Kidney (tissue), 22 donors: ENCODE results near the gene PCDHA7. TPM values are rescaled to one million over a fixed set of nuclear protein-coding genes. Genes with fewer than 3 reads are reported as not detected.
"Not testable (repeated sequence)": the region's sequence is repeated elsewhere in the genome, so short reads cannot be mapped to it uniquely, and the experiment has no call there.

ENCODE experiments used
- DNase-seq, 5 donors: peaks; one replicate each; pipeline ENCODE4 v3.0.0-alpha.2; 2013 to 2020
- FAIRE-seq: peaks from 2 replicates; lab custom pipeline; 2012; peaks lifted over from hg19 to GRCh38; lab: Jason Lieb, UNC
- H3K27ac ChIP-seq, 2 donors: one replicate each; pipeline ENCODE4 v1.7.0; 2013; ENCODE audit warnings: low read depth in 2 of 2, low read length in 2 of 2, inconsistent platforms in 1 of 2
- H3K27me3 ChIP-seq: one replicate; pipeline ENCODE4 v1.7.1; 2013; ENCODE audit warnings: low read length, inconsistent platforms; ENCODE audit not compliant: control insufficient read depth, insufficient read depth
- H3K36me3 ChIP-seq, 3 donors: one replicate each; pipeline versions ENCODE4 v1.7.0 to v1.7.1; 2013; ENCODE audit warnings: low read length in 3 of 3, control low read depth in 1 of 3, inconsistent platforms in 1 of 3; ENCODE audit not compliant: insufficient read depth in 3 of 3, control insufficient read depth in 2 of 3
- H3K4me1 ChIP-seq, 3 donors: one replicate each; pipeline versions ENCODE4 v1.7.0 to v1.7.1; 2013; ENCODE audit warnings: low read length in 3 of 3, inconsistent platforms in 1 of 3, low read depth in 1 of 3; ENCODE audit not compliant: control insufficient read depth in 2 of 3, insufficient read depth in 2 of 3
- H3K4me3 ChIP-seq, 3 donors: one replicate each; pipeline versions ENCODE4 v1.7.0 to v1.8.1; 2013; ENCODE audit warnings: low read length in 3 of 3, control low read depth in 1 of 3, inconsistent platforms in 1 of 3
- H3K9ac ChIP-seq, 3 donors: one replicate each; pipeline versions ENCODE4 v1.7.0 to v1.7.1; 2013; ENCODE audit warnings: low read length in 3 of 3, control low read depth in 1 of 3, inconsistent platforms in 1 of 3
- H3K9me3 ChIP-seq, 3 donors: one replicate each; pipeline versions ENCODE4 v1.7.0 to v1.7.1; 2013; ENCODE audit warnings: low read length in 3 of 3, control low read depth in 1 of 3, inconsistent platforms in 1 of 3; ENCODE audit not compliant: control insufficient read depth in 2 of 3, insufficient read depth in 1 of 3
- intact Hi-C: fragments of 100-400 bp; cut with DNase I; formaldehyde crosslinking; loops from one replicate; pipeline ENCODE4 v1.11.1; 2022
- long read RNA-seq, 10 donors: library from polyadenylated mRNA in 1 of 10; unstranded in 1 of 10; transcript quantifications; one replicate each; pipeline ENCODE4 v2.0.0 and lab custom pipeline, GENCODE V29; 2021 to 2026
- polyA plus RNA-seq: library from polyadenylated mRNA; stranded (reverse); fragments of 350-450 nt; fragmentation: Illumina TruSeq; extraction: RNeasy Lipid Tissue Mini Kit (QIAGEN cat#74804); gene quantifications from one replicate; pipeline ENCODE4 v1.2.3, GENCODE V29; 2014; ENCODE audit warnings: low read depth, low replicate concordance; ENCODE audit not compliant: insufficient read depth
- total RNA-seq: library from RNA; stranded (reverse); fragmentation: NEBNext Ultra II Directional; extraction: Animal tissue kit (Norgen Biotek cat#: 25700); gene quantifications from one replicate; pipeline ENCODE4 v1.2.1, GENCODE V29; 2021
- TF ChIP-seq, protein P1 (sequence below): IDR thresholded peaks from 3 replicates; pipeline ENCODE4 v1.5.1; 2012; ENCODE audit warnings: mild to moderate bottlenecking, moderate library complexity, borderline replicate concordance; ENCODE audit not compliant: insufficient read depth; ENCODE audit errors: extremely low read depth
- donor health status: control.
- donor health status: control.
- donor health status: control.
- donor health status: control.
- donor health status: control.
- donor health status: DM: yes; HTN: yes; CAD: no.
- donor health status: Normal renal cell carcinoma (clear cell type).

PCDHA7 gene
- total RNA-seq (1.1 TPM), polyA plus RNA-seq (0.62 TPM)
- long read RNA-seq, donor 1: 0 reads
- long read RNA-seq, donor 2, partial matches to known transcripts: 0 of 1 reads
- long read RNA-seq, donor 2, other reads (novel, unspliced or antisense): 0 of 1 reads
- long read RNA-seq, donor 3, partial matches to known transcripts: 0 of 1 reads
- long read RNA-seq, donor 3, other reads (novel, unspliced or antisense): 0 of 1 reads
- long read RNA-seq, donor 4: 0 reads
- long read RNA-seq, donor 5: 0 reads
- long read RNA-seq, donor 6: 0 reads
- long read RNA-seq, donor 7, partial matches to known transcripts: 0 of 2 reads
- long read RNA-seq, donor 7, other reads (novel, unspliced or antisense): 0 of 2 reads
- long read RNA-seq, donor 8: 0 reads
- long read RNA-seq, donor 9: 0 reads
- long read RNA-seq, donor 10: 0 reads

DNA sequence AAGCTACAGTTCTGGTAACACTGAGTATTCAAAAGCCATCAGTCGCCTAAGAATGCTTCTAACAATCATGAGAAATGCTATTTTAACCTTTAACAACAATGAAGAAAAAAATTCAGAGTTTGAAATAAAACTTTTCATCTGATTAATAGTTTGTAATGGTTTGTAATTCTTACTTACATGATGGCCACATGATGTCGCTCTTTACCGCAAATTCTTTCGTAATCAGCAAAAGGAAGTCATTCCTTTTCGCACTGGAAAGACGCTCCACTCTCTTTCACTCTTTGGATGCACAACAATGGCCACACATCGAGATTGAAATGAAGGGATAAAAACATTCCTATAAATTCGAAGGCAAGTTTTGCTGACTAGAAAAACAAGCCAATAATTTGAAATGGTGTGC, at the start of gene PCDHA7:
Gene PCDHA7, plus strand, starts transcription at position 277 of the 400 bp plus-strand sequence. Its CDS starts 115 bp downstream, at position 392.
- intact Hi-C loops: no loop called here
- peaks cover 0 to 13% (median 8%) of the 10 kb centered on the region in 3 donors for H3K9me3 ChIP-seq
- H3K9ac ChIP-seq: no peak within 1 kb of the TSS
- H3K27ac ChIP-seq: no peak within 1 kb of the TSS
- no peaks in the 10 kb centered on the region for H3K36me3 ChIP-seq
- H3K4me1 ChIP-seq: no peaks in the 10 kb centered on the region
- no peak for FAIRE-seq
- TF ChIP-seq, protein P1, sequence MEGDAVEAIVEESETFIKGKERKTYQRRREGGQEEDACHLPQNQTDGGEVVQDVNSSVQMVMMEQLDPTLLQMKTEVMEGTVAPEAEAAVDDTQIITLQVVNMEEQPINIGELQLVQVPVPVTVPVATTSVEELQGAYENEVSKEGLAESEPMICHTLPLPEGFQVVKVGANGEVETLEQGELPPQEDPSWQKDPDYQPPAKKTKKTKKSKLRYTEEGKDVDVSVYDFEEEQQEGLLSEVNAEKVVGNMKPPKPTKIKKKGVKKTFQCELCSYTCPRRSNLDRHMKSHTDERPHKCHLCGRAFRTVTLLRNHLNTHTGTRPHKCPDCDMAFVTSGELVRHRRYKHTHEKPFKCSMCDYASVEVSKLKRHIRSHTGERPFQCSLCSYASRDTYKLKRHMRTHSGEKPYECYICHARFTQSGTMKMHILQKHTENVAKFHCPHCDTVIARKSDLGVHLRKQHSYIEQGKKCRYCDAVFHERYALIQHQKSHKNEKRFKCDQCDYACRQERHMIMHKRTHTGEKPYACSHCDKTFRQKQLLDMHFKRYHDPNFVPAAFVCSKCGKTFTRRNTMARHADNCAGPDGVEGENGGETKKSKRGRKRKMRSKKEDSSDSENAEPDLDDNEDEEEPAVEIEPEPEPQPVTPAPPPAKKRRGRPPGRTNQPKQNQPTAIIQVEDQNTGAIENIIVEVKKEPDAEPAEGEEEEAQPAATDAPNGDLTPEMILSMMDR: no peak
- no peaks in the 10 kb centered on the region for H3K27me3 ChIP-seq
- peak within 1 kb of the TSS in 2 of 3 donors; percentile 2 to 22 for H3K4me3 ChIP-seq
- peak in 1 of 5 donors; percentile 4 for DNase-seq

- Histone ChIP-seq H3K4me1 (no peaks in the 10 kb centered on the region), H3K36me3 (no peaks in the 10 kb centered on the region), H3K27ac (no peak within 1 kb of the TSS), H3K9me3 (peaks cover 0 to 52% (median 27%) of the 10 kb centered on the region in 3 donors), H3K9ac (no peak within 1 kb of the TSS), H3K4me3 (no peak within 1 kb of the TSS), H3K27me3 (no peaks in the 10 kb centered on the region)
- TF ChIP-seq, protein P1: no peak
- FAIRE-seq (no peak), DNase-seq (no peak)
- intact Hi-C loops: no loop called here
Observed at GRCh38 chr5:140785905-140786686, 48.0 kb upstream of the PCDHA7 start, which contains the start of gene PCDHA1. Gene PCDHA1, plus strand, starts transcription at chr5:140786140.

DNA sequence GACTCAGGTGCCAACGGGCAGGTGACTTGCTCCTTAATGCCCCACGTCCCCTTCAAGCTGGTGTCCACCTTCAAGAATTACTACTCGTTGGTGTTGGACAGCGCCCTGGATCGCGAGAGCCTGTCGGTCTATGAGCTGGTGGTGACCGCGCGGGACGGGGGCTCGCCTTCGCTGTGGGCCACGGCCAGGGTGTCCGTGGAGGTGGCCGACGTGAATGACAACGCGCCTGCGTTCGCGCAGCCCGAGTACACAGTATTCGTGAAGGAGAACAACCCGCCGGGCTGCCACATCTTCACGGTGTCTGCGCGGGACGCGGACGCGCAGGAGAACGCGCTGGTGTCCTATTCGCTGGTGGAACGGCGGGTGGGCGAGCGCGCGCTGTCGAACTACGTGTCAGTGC, 46.6 kb upstream of the PCDHA7 start:
- H3K27me3 ChIP-seq, H3K27ac ChIP-seq, intact Hi-C loops, H3K4me1 ChIP-seq, H3K9ac ChIP-seq, H3K4me3 ChIP-seq, H3K36me3 ChIP-seq, FAIRE-seq: not testable (repeated sequence)
- peaks cover 0 to 47% (median 27%) of the 10 kb centered on the region in 3 donors for H3K9me3 ChIP-seq
- peak in 1 of 5 donors; percentile 65 for DNase-seq

- H3K27me3 ChIP-seq, H3K36me3 ChIP-seq, H3K27ac ChIP-seq, FAIRE-seq, DNase-seq, H3K4me1 ChIP-seq, H3K9ac ChIP-seq, intact Hi-C loops, H3K4me3 ChIP-seq: not testable (repeated sequence)
- peaks cover 0 to 43% (median 23%) of the 10 kb centered on the region in 3 donors for H3K9me3 ChIP-seq
Observed at GRCh38 chr5:140787849-140788504, 46.1 kb upstream of the PCDHA7 start.
